Stimulated activated CD8-positive, alpha-beta memory T cell treated with anti-CD3 and anti-CD28 coated beads, Interleukin-15, amount 100 ng/mL, for 4 hours (primary cell): Measurements from ENCODE around the gene MCM9.
"Not testable (repeated sequence)": the region's sequence is repeated elsewhere in the genome, so short reads cannot be mapped to it uniquely, and the experiment has no call there.

ENCODE experiments used
- DNase-seq, 2 donors: peaks; one replicate each; pipeline ENCODE4 v3.0.0-alpha.2; 2020; ENCODE audit warnings: low read depth in 2 of 2

MCM9 gene

DNA sequence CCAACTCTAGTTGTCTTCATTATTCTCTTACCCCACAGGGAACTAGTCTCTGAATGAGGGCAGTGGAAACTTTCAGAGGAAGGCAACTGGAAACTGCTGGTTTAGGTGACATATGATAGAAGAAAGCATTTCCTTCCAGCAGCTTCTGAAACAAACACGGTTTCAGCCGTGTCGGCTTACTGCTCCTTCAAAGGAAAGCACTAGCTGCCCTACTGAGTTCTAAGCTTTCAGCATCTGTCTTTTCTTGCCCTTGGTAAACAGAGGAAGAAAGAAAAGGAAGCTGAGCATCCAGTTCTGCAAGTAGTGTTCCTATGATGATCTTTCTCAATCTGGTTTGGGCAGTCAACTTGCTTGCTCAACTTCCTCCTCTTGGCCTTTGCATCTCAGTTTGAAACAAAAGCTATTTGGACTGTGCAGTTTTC is 166.0 kb downstream of the MCM9 start:
- DNase-seq, result no peak

DNA sequence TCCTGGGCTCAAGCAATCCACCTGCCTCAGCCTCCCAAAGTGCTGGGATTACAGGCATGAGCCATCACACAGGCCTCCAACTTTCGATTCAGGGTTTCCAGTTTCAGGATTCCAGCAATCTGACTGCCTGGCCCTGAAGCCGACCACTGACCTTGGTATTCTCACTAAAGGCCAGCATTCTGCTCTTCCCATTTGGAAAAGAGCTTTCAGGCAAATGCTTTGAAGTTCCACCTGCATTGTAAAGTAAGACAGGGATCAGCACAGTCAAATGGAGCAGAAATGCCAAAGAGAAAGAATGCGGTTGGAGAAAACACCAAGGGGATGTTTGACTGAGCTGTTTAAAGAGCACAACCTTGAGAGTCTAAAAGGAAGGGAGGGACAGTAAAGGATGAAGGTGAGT is 166.5 kb downstream of the MCM9 start:
- DNase-seq, result no peak

- DNase-seq, result not testable (repeated sequence)
These were observed 169.6 kb downstream of the MCM9 start for GRCh38 chr6:118765316-118765715.

GRCh38 chr6:118764766-118765165 is 170.2 kb downstream of the MCM9 start:
- no peak for DNase-seq
